HepG2 (cell line): Measurements from ENCODE around the gene CPXM1. TPM values are rescaled to one million over a fixed set of nuclear protein-coding genes. Genes with fewer than 3 reads are reported as not detected.
A peak's percentile ranks its signal among the peaks of the same experiment; 100 is the strongest.

Source experiments
- CCDC6 ChIP-seq: sonication (generic); formaldehyde crosslinking; IDR thresholded peaks from 2 replicates; pipeline ENCODE4 v1.8.1; 2022; ENCODE audit warnings: mild to moderate bottlenecking, missing genetic modification reagents, moderate library complexity
- ESRRA ChIP-seq: sonication (generic); formaldehyde crosslinking; IDR thresholded peaks from 2 replicates; pipeline ENCODE4 v1.5.1; 2020; ENCODE audit warnings: mild to moderate bottlenecking, low read depth, missing genetic modification reagents
- FOXA1 ChIP-seq, 2 experiments: fragments of 450-650 bp in 1 of 2; sonication (generic) in 1 of 2; formaldehyde crosslinking in 1 of 2; IDR thresholded peaks; 2 replicates each; pipeline versions ENCODE4 v1.4.0 to v1.6.1; 2016 to 2020; ENCODE audit warnings: missing genetic modification reagents in 1 of 2
- FOXK1 ChIP-seq: sonication (generic); formaldehyde crosslinking; IDR thresholded peaks from 2 replicates; pipeline ENCODE4 v1.4.0; 2020; ENCODE audit warnings: low read depth, missing genetic modification reagents, borderline replicate concordance
- KDM1A ChIP-seq: IDR thresholded peaks from 2 replicates; pipeline ENCODE4 v1.6.1; 2016; ENCODE audit warnings: missing compliant biosample characterization
- ONECUT2 ChIP-seq: sonication (generic); formaldehyde crosslinking; IDR thresholded peaks from 2 replicates; pipeline ENCODE4 v1.4.0; 2020; ENCODE audit warnings: missing genetic modification reagents
- SKI ChIP-seq: fragments of 450-650 bp; IDR thresholded peaks from one replicate; pipeline ENCODE4 v1.6.1; 2018; ENCODE audit warnings: mild to moderate bottlenecking; ENCODE audit not compliant: partially characterized antibody
- SOX6 ChIP-seq, 2 experiments: fragments of 450-650 bp in 1 of 2; sonication (generic) in 1 of 2; formaldehyde crosslinking in 1 of 2; IDR thresholded peaks; 2 replicates each; pipeline versions ENCODE4 v1.4.0 to v1.6.1; 2017 to 2020; ENCODE audit warnings: antibody characterized with exemption in 1 of 2, mild to moderate bottlenecking in 1 of 2, missing genetic modification reagents in 1 of 2
- TBL1XR1 ChIP-seq: fragments of 150-350 bp; IDR thresholded peaks from 2 replicates; pipeline ENCODE4 v1.6.1; 2014; ENCODE audit warnings: borderline replicate concordance, low read length; ENCODE audit not compliant: partially characterized antibody
- TBP ChIP-seq: sonication (generic); formaldehyde crosslinking; IDR thresholded peaks from 2 replicates; pipeline ENCODE4 v1.5.0; 2020; ENCODE audit warnings: missing genetic modification reagents
- TFE3 ChIP-seq: IDR thresholded peaks from 2 replicates; pipeline ENCODE4 v1.6.1; 2016
- UBTF ChIP-seq: sonication (generic); formaldehyde crosslinking; IDR thresholded peaks from 2 replicates; pipeline ENCODE4 v1.4.0; 2020; ENCODE audit warnings: mild to moderate bottlenecking, missing genetic modification reagents
- ZBTB20 ChIP-seq: sonication (generic); formaldehyde crosslinking; IDR thresholded peaks from 2 replicates; pipeline ENCODE4 v1.8.1; 2023; ENCODE audit warnings: missing genetic modification reagents, low read depth, mild to moderate bottlenecking, borderline replicate concordance
- ZFAT ChIP-seq: sonication (generic); formaldehyde crosslinking; conservative IDR thresholded peaks from 2 replicates; pipeline ENCODE4 v1.8.1; 2023; ENCODE audit warnings: missing genetic modification reagents, inconsistent platforms
- ZNF670 ChIP-seq: sonication (generic); formaldehyde crosslinking; IDR thresholded peaks from 2 replicates; pipeline ENCODE4 v1.8.0; 2022; ENCODE audit warnings: mild to moderate bottlenecking, missing genetic modification reagents, borderline replicate concordance
- ZNF790 ChIP-seq: sonication (generic); formaldehyde crosslinking; IDR thresholded peaks from 2 replicates; pipeline ENCODE4 v1.8.0; 2022; ENCODE audit warnings: missing genetic modification reagents, mild to moderate bottlenecking, borderline replicate concordance
- ZSCAN29 ChIP-seq: sonication (generic); formaldehyde crosslinking; conservative IDR thresholded peaks from 2 replicates; pipeline ENCODE4 v1.4.0; 2020; ENCODE audit warnings: mild to moderate bottlenecking, missing genetic modification reagents
- polyA plus RNA-seq, 8 experiments: library from polyadenylated mRNA; depleted of rRNA in 3 of 8; stranded (reverse) in 7 of 8; unstranded in 1 of 8; fragments of >200 nt; fragmentation: Illumina TruSeq in 4 of 8; extraction: Trizol in 4 of 8; gene quantifications; 2 replicates each; pipeline versions ENCODE4 v1.2.1 to v1.2.3, GENCODE V29; 2011 to 2016; ENCODE audit warnings: low read depth in 4 of 8, missing spikeins in 1 of 8, mixed read lengths in 1 of 8; ENCODE audit not compliant: insufficient read depth in 1 of 8
- total RNA-seq, 5 experiments: library from RNA; depleted of rRNA; stranded (reverse); fragments of >200 nt; fragmentation: Illumina TruSeq; extraction: Trizol; gene quantifications; 2 replicates each; pipeline ENCODE4 v1.2.3, GENCODE V29; 2016; ENCODE audit warnings: low read depth in 1 of 5
- TF ChIP-seq, protein P1 (sequence below): sonication (generic); formaldehyde crosslinking; IDR thresholded peaks from 2 replicates; pipeline ENCODE4 v1.5.0; 2020; ENCODE audit warnings: mild to moderate bottlenecking, missing genetic modification reagents
- TF ChIP-seq, protein P2 (sequence below): sonication (generic); formaldehyde crosslinking; IDR thresholded peaks from 2 replicates; pipeline ENCODE4 v1.8.0; 2022; ENCODE audit warnings: mild to moderate bottlenecking, missing genetic modification reagents, moderate library complexity

CPXM1 gene
- total and polyA plus RNA-seq, 2 of the 13 experiments (the other 11 are each of a cell fraction or from before 2014, with no cell fraction given) = 0.07 TPM; not detected in 1

GRCh38 chr20:2840138-2840966 lies 39.9 kb upstream of the CPXM1 start, which contains the start of the genes PCED1A and VPS16 (continued):
- peak; percentile 98 for TF ChIP-seq CCDC6 (CRISPR knock-in tag)
- TF ChIP-seq, protein P1, sequence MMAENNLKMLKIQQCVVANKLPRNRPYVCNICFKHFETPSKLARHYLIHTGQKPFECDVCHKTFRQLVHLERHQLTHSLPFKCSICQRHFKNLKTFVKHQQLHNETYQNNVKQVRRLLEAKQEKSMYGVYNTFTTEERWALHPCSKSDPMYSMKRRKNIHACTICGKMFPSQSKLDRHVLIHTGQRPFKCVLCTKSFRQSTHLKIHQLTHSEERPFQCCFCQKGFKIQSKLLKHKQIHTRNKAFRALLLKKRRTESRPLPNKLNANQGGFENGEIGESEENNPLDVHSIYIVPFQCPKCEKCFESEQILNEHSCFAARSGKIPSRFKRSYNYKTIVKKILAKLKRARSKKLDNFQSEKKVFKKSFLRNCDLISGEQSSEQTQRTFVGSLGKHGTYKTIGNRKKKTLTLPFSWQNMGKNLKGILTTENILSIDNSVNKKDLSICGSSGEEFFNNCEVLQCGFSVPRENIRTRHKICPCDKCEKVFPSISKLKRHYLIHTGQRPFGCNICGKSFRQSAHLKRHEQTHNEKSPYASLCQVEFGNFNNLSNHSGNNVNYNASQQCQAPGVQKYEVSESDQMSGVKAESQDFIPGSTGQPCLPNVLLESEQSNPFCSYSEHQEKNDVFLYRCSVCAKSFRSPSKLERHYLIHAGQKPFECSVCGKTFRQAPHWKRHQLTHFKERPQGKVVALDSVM (CRISPR knock-in tag) = 0 out of 2 replicates have a peak, but pooled peaks have one; percentile 33
- TF ChIP-seq FOXK1 = peak; percentile 85; the same call in 1 of the 2 replicates
- peak; percentile 52 for TF ChIP-seq TBL1XR1
- TF ChIP-seq ZSCAN29 = no peak
- no peak for TF ChIP-seq KDM1A
- TF ChIP-seq SOX6 (IDR thresholded peaks at IDR 0.05) = no peak
- TF ChIP-seq SOX6 (CRISPR knock-in tag; IDR thresholded peaks at IDR 0.05) = peak; percentile 74
- TF ChIP-seq ONECUT2 (CRISPR knock-in tag) = 0 out of 2 replicates have a peak, but pooled peaks have one; percentile 49
- peak; percentile 21; the same call in 1 of the 2 replicates for TF ChIP-seq TBP (CRISPR knock-in tag)
- TF ChIP-seq, protein P2, sequence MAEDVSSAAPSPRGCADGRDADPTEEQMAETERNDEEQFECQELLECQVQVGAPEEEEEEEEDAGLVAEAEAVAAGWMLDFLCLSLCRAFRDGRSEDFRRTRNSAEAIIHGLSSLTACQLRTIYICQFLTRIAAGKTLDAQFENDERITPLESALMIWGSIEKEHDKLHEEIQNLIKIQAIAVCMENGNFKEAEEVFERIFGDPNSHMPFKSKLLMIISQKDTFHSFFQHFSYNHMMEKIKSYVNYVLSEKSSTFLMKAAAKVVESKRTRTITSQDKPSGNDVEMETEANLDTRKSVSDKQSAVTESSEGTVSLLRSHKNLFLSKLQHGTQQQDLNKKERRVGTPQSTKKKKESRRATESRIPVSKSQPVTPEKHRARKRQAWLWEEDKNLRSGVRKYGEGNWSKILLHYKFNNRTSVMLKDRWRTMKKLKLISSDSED = no peak
- peak; percentile 97 for TF ChIP-seq ZNF670
- peak; percentile 95 for TF ChIP-seq UBTF (CRISPR knock-in tag)
- TF ChIP-seq TFE3 (CRISPR knock-in tag) = peak; percentile 98
- TF ChIP-seq ZNF790 (CRISPR knock-in tag) = peak; percentile 89; the same call in 1 of the 2 replicates
- TF ChIP-seq FOXA1 (IDR thresholded peaks at IDR 0.05) = no peak
- peak; percentile 16; the same call in 1 of the 2 replicates for TF ChIP-seq FOXA1 (CRISPR knock-in tag; IDR thresholded peaks at IDR 0.05)
- no peak; the same call in 1 of the 2 replicates for TF ChIP-seq ESRRA (CRISPR knock-in tag)
- peak; percentile 79; the same call in 1 of the 2 replicates for TF ChIP-seq ZFAT (CRISPR knock-in tag)
- peak; percentile 56; the same call in 1 of the 2 replicates for TF ChIP-seq ZBTB20
- no peak for TF ChIP-seq SKI
